ES-I3 (cell line): ENCODE data around the gene PLEKHH1.
A peak's percentile ranks its signal among the peaks of the same experiment; 100 is the strongest.
"Not testable (repeated sequence)": the region's sequence is repeated elsewhere in the genome, so short reads cannot be mapped to it uniquely, and the experiment has no call there.

Experiments used
- H3K36me3 ChIP-seq: 2 replicates; pipeline ENCODE4 v1.6.1; 2013; ENCODE audit warnings: mild to moderate bottlenecking, low read length, control low read depth, moderate library complexity; ENCODE audit not compliant: insufficient read depth
- H3K4me1 ChIP-seq: 2 replicates; pipeline ENCODE4 v1.6.1; 2013; ENCODE audit warnings: mild to moderate bottlenecking, control low read depth, low read length; ENCODE audit not compliant: insufficient read depth
- H3K9ac ChIP-seq: 2 replicates; pipeline ENCODE4 v1.6.1; 2013; ENCODE audit warnings: low read depth, mild to moderate bottlenecking, low read length, moderate library complexity
- H3K9me3 ChIP-seq: 2 replicates; pipeline ENCODE4 v1.6.1; 2013; ENCODE audit warnings: mild to moderate bottlenecking, low read length, moderate library complexity; ENCODE audit not compliant: control insufficient read depth, insufficient read depth

The PLEKHH1 gene

GRCh38 chr14:67607646-67608045, 74.6 kb downstream of the PLEKHH1 start:
- H3K36me3 ChIP-seq, result no peaks in the 10 kb centered on the region
- no peaks in the 10 kb centered on the region for H3K9me3 ChIP-seq
- no peaks in the 10 kb centered on the region; the same call in 1 of the 2 replicates for H3K4me1 ChIP-seq
- H3K9ac ChIP-seq, result no peak overlapping the region

DNA sequence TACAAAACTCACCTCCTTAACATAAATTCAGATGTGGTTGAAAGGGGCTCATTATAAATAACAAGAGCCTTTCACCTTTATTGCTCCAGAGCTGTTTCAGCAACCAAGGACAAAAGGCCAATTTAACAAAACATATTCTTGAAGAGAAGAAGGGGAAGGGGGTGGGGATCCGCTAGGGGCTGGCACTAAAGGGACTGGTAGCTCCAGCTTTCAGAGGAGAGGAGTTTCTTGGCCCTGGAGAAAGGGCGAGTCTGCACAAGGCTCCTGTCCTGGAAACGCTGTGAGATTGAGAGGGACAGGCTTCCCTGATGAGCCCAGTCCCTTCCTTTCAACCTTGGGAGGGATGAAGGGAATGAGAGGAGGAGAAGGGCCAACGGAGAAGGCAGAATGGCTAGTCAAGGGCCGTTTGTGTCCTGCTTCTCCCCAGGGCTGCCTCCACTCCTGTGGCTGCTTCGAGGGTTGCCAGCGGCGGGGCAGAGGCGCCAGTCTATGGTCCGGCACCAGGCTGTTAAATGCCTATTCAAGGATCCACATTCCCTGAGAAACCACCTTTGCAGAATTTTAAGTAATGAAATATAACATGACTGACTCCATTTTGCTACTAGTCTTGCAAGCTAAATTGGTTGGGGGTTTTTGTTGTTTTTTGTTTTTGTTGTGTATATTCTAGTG, 76.7 kb downstream of the PLEKHH1 start:
- Histone ChIP-seq H3K9me3 (no peaks in the 10 kb centered on the region), H3K9ac (no peak overlapping the region; the same call in 1 of the 2 replicates), H3K36me3 (no peaks in the 10 kb centered on the region), H3K4me1 (no peaks in the 10 kb centered on the region; the same call in 1 of the 2 replicates)

DNA sequence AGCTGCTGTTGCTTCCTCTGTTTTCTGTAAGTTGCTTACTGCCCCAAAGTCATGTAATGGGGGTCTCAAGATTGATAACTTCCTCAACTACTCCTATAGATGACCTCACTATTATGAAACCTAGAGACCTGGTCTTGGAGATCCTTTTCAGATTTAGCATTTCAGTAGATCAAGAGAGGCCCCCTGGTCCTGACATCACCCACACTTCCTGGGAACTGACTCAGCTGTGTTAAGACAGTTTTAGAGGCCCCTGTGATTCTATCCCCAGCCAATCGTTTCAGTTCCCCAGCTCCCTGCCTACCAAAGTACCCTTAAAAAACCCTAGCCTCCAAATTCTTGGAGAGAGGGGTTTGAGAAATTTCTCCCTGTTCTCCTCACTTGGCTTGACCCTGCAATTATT, 77.4 kb downstream of the PLEKHH1 start:
- Histone ChIP-seq H3K36me3 (no peaks in the 10 kb centered on the region), H3K9me3 (no peaks in the 10 kb centered on the region), H3K9ac (no peak overlapping the region), H3K4me1 (no peaks in the 10 kb centered on the region; the same call in 1 of the 2 replicates)

DNA sequence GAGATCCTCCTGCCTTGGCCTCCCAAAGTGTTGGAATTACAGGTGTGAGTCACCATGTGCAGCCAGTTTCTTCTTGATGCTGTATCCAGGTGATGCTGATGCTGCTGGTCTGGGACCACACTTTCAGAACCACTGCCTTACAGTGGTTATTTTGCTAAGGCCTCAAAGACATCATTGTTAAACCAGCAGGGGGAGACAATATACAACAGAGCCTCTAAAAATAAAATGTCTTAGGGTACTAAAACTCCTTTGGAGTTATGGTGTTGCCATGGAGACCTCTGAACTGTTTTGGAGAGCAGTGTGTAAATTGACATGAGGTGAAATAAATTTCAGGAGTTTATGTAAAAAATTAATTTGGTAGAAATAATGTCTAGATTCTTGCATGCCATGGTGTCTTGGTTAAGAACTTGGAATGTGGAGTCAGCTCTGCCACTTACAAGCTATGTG, 85.5 kb downstream of the PLEKHH1 start:
- no peaks in the 10 kb centered on the region for H3K36me3 ChIP-seq
- no peaks in the 10 kb centered on the region for H3K9me3 ChIP-seq
- peaks cover 19% of the 10 kb centered on the region for H3K4me1 ChIP-seq
- no peak overlapping the region for H3K9ac ChIP-seq

- H3K9ac ChIP-seq, result peak within 1 kb of the TSS; percentile 79
- H3K9me3 ChIP-seq, result no peaks in the 10 kb centered on the region
- H3K36me3 ChIP-seq, result no peaks in the 10 kb centered on the region
- peaks cover 19% of the 10 kb centered on the region for H3K4me1 ChIP-seq
These were observed 86.5 kb downstream of the PLEKHH1 start, which contains the start of gene ARG2 for GRCh38 chr14:67619446-67620216. ARG2 (plus strand) TSS chr14:67619920; CDS start chr14:67619978, 58 bp downstream.

- Histone ChIP-seq H3K9ac (peak overlapping the region; percentile 79), H3K9me3 (peaks cover 2% of the 10 kb centered on the region; the same call in 1 of the 2 replicates), H3K36me3 (no peaks in the 10 kb centered on the region), H3K4me1 (peaks cover 19% of the 10 kb centered on the region)
These were observed 87.2 kb downstream of the PLEKHH1 start for GRCh38 chr14:67620217-67620785.

- no peaks in the 10 kb centered on the region; the same call in 1 of the 2 replicates for H3K36me3 ChIP-seq
- H3K9ac ChIP-seq, result 0 out of 2 replicates have a peak overlapping the region, but pooled peaks have one; percentile 19
- peaks cover 19% of the 10 kb centered on the region for H3K4me1 ChIP-seq
- H3K9me3 ChIP-seq, result peaks cover 2% of the 10 kb centered on the region; the same call in 1 of the 2 replicates
These were observed 89.6 kb downstream of the PLEKHH1 start for GRCh38 chr14:67622675-67623074.

DNA sequence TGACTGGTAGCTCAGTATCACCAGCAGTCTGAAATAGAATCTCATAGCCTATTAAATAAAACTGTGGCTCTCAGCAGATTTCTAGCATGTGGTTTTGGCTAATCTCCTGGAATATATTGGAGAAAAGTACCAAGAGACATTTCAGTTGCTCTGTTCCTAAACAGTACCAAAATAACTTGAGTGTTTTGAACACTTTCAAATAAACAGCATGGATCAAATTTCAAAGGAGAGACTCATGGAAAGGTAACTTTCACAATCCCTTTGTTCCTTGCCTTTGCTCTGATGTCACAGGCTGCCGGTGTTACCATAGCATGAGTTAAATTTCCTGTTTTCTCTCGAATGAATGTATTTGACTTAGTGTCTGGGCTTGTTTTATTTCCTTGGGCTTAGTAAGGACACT, 90.0 kb downstream of the PLEKHH1 start:
- peaks cover 19% of the 10 kb centered on the region for H3K4me1 ChIP-seq
- no peaks in the 10 kb centered on the region; the same call in 1 of the 2 replicates for H3K36me3 ChIP-seq
- peak overlapping the region; percentile 19; the same call in 1 of the 2 replicates for H3K9ac ChIP-seq
- peaks cover 2% of the 10 kb centered on the region; the same call in 1 of the 2 replicates for H3K9me3 ChIP-seq

DNA sequence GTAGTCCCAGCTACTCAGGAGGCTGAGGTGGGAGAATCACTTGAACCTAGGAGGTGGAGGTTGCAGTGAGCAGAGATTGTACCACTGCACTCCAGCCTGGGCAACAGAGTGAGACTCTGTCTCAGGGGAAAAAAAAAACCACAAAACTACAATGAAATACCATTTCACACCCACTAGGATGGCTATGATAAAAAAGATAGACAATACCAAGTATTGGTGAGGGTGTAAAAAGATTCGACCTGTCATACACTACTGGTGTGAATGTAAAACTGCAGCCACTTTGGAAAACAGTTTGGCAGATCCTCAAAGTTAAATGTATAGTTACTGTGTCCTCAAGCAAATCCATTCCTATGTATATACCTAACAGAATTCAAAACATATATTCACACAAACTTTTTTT, 93.0 kb downstream of the PLEKHH1 start:
- not testable (repeated sequence) for H3K9me3 ChIP-seq, H3K36me3 ChIP-seq, H3K9ac ChIP-seq
- H3K4me1 ChIP-seq, result peaks cover 13% of the 10 kb centered on the region

GRCh38 chr14:67627519-67627918, 94.4 kb downstream of the PLEKHH1 start:
- H3K36me3 ChIP-seq, result no peaks in the 10 kb centered on the region; the same call in 1 of the 2 replicates
- no peak overlapping the region for H3K9ac ChIP-seq
- H3K4me1 ChIP-seq, result peaks cover 7% of the 10 kb centered on the region

GRCh38 chr14:67630186-67630585, 97.1 kb downstream of the PLEKHH1 start:
- Histone ChIP-seq H3K9ac (no peak overlapping the region), H3K9me3 (no peaks in the 10 kb centered on the region), H3K4me1 (no peaks in the 10 kb centered on the region), H3K36me3 (no peaks in the 10 kb centered on the region; the same call in 1 of the 2 replicates)

More at GRCh38 chr14:67627519-67627918, 94.4 kb downstream of the PLEKHH1 start:
- peaks cover 2% of the 10 kb centered on the region; the same call in 1 of the 2 replicates for H3K9me3 ChIP-seq

DNA sequence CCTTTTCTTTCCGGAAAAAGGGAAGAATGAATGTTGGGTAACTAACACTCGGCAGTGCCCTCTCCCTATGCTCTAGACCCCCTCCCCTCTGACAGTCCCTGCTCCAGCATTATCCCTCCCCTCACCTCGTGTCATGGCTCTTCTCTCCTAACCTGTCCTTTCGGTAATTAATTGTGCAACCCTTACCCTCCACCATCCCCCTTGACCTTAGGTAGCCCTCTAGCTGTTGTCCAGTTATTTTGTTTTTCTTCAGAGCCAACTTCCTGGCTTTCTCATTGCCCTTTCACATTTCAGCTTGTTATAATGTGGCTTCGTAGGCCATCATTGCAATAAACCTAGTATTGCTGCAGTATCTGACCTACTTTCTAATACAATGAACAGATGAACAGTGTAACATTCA, 97.8 kb downstream of the PLEKHH1 start:
- Histone ChIP-seq H3K36me3 (no peaks in the 10 kb centered on the region; the same call in 1 of the 2 replicates), H3K9me3 (no peaks in the 10 kb centered on the region), H3K4me1 (no peaks in the 10 kb centered on the region), H3K9ac (no peak overlapping the region)

GRCh38 chr14:67633451-67634147, 100.5 kb downstream of the PLEKHH1 start:
- Histone ChIP-seq H3K9ac (no peak overlapping the region), H3K9me3 (no peaks in the 10 kb centered on the region), H3K36me3 (no peaks in the 10 kb centered on the region), H3K4me1 (no peaks in the 10 kb centered on the region)
